Stomach (tissue), 9 donors: ENCODE measurements around the gene UBA7. TPM values are rescaled to one million over a fixed set of nuclear protein-coding genes. Genes with fewer than 3 reads are reported as not detected.

Experiments
- DNase-seq, 2 donors: peaks; one replicate each; pipeline versions ENCODE4 v3.0.0 to v3.0.0-alpha.2; 2013 to 2019
- H3K27ac ChIP-seq, 5 donors: fragments of 200-600 bp in 4 of 5; sonication (generic) in 4 of 5; one replicate each; pipeline ENCODE4 v1.5.1; 2013 to 2019; ENCODE audit warnings: mild to moderate bottlenecking in 1 of 5, moderate library complexity in 1 of 5
- H3K27me3 ChIP-seq, 3 donors: fragments of 200-600 bp; sonication (generic); one replicate each; pipeline ENCODE4 v1.5.1; 2017 to 2019; ENCODE audit warnings: mixed run types in 1 of 3
- H3K36me3 ChIP-seq, 4 donors: fragments of 200-600 bp; sonication (generic); 1 replicate in 3 of 4; 2 replicates in 1 of 4; pipeline ENCODE4 v1.5.1; 2016 to 2019
- H3K4me1 ChIP-seq, 4 donors: fragments of 200-600 bp; sonication (generic); one replicate each; pipeline ENCODE4 v1.5.1; 2016 to 2019
- H3K4me3 ChIP-seq, 4 donors: fragments of 200-600 bp; sonication (generic) in 3 of 4; one replicate each; pipeline ENCODE4 v1.5.1; 2016 to 2019; ENCODE audit warnings: mild to moderate bottlenecking in 1 of 4
- H3K9me3 ChIP-seq, 4 donors: fragments of 200-600 bp; sonication (generic); one replicate each; pipeline ENCODE4 v1.5.1; 2016 to 2019
- EP300 ChIP-seq: sonication (generic); formaldehyde crosslinking; IDR thresholded peaks from one replicate; pipeline ENCODE4 v1.6.1; 2017; ENCODE audit warnings: antibody characterized with exemption
- POLR2A ChIP-seq, 4 donors: fragments of 450-650 bp; IDR thresholded peaks; one replicate each; pipeline ENCODE4 v1.6.1; 2016; ENCODE audit warnings: antibody characterized with exemption in 4 of 4, control low read depth in 2 of 4, mild to moderate bottlenecking in 1 of 4, moderate library complexity in 1 of 4
- POLR2AphosphoS5 ChIP-seq, 3 donors: sonication (generic); formaldehyde crosslinking; IDR thresholded peaks; one replicate each; pipeline ENCODE4 v1.6.1; 2016; ENCODE audit warnings: antibody characterized with exemption in 3 of 3
- WGBS, 5 donors: extraction: QIAGEN DNeasy Blood & Tissue Kit in 3 of 5; methylation state at CpG; one replicate each; pipeline versions ENCODE4 v1.1.5 to v1.1.7; 2013 to 2018; 5-methylcytosine and 5-hydroxymethylcytosine counted together
- intact Hi-C: fragments of 100-400 bp; cut with DNase I; formaldehyde crosslinking; loops from one replicate; pipeline ENCODE4 v1.15.1; 2023; ENCODE audit warnings: low total_unique reads
- polyA plus RNA-seq, 3 donors: library from polyadenylated mRNA; stranded (reverse); fragments of 200-250 nt; gene quantifications; one replicate each; pipeline ENCODE4 v1.2.3, GENCODE V29; 2013
- total RNA-seq, 5 donors: library from RNA; depleted of rRNA; stranded (reverse); fragments of >200 nt; gene quantifications; one replicate each; pipeline versions ENCODE4 v1.1.0 to v1.2.3, GENCODE V29; 2014 to 2016
- TF ChIP-seq, protein P1 (sequence below), 7 experiments: fragments of 450-650 bp in 4 of 7; fragments of 200-600 bp in 3 of 7; sonication (generic) in 3 of 7; IDR thresholded peaks; one replicate each; pipeline ENCODE4 v1.5.1; 2016 to 2019; ENCODE audit warnings: antibody characterized with exemption in 7 of 7, control low read depth in 2 of 7, mild to moderate bottlenecking in 1 of 7
- donor health status: healthy with polysubstance abuse.
- donor health status: Bipolar disorder and iron deficiency.
- donor health status: healthy.

Gene UBA7
- total and polyA plus RNA-seq, 8 donors = 27.2 to 250 (median 59.9) TPM

DNA sequence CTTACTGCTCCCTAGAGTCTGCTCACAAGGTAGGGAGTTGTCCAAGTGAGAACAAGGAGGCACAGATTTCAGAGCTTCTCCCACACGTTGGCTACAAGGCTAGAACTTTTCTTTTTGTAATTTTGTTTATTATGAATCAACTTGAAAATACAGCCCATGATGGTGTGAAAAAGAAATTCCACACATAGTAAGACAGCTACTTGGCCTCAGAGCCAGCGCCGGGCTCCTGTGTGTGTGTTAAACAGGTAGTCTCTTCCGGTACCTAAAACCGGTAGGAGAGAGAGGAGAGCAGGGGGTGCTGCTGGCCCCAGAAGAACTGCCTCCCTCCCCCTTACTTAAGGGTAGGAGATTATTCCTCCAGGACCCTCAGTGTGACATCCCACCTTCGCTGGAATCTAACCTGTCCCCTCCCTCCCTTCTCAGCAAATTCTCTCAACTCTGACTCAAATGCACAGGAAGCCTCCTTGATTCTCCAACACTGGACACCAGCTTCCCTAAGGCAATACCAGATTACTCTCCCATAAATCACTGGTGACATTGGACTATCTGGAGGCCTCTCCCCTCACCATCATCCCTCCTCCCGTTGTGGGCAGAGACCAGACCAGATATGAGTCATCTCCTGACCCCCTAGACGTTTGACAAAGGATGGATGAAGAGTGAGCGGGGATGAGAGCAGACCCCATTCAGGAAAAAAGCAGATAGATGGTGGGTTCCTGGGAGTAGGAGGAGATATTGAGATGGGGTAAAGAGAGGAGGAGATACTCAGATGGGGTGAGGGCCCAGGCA is 22.9 kb downstream of the UBA7 start:
- peaks cover 7 to 10% (median 9%) of the 10 kb centered on the region in 4 donors for H3K4me1 ChIP-seq
- H3K27me3 ChIP-seq = no peaks in the 10 kb centered on the region
- no peak overlapping the region for H3K27ac ChIP-seq
- no peak overlapping the region for H3K4me3 ChIP-seq
- WGBS, 5 donors = 58 to 73% (median 69%) methylated on average over 9 of the region's 9 CpGs
- TF ChIP-seq POLR2A (IDR thresholded peaks at IDR 0.05) = no peak
- no peak for TF ChIP-seq EP300
- TF ChIP-seq POLR2AphosphoS5 (IDR thresholded peaks at IDR 0.05) = no peak
- TF ChIP-seq, protein P1, sequence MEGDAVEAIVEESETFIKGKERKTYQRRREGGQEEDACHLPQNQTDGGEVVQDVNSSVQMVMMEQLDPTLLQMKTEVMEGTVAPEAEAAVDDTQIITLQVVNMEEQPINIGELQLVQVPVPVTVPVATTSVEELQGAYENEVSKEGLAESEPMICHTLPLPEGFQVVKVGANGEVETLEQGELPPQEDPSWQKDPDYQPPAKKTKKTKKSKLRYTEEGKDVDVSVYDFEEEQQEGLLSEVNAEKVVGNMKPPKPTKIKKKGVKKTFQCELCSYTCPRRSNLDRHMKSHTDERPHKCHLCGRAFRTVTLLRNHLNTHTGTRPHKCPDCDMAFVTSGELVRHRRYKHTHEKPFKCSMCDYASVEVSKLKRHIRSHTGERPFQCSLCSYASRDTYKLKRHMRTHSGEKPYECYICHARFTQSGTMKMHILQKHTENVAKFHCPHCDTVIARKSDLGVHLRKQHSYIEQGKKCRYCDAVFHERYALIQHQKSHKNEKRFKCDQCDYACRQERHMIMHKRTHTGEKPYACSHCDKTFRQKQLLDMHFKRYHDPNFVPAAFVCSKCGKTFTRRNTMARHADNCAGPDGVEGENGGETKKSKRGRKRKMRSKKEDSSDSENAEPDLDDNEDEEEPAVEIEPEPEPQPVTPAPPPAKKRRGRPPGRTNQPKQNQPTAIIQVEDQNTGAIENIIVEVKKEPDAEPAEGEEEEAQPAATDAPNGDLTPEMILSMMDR (IDR thresholded peaks at IDR 0.05) = no peak
- no peaks in the 10 kb centered on the region for H3K9me3 ChIP-seq
- intact Hi-C loops = no loop called here
- H3K36me3 ChIP-seq = no peaks in the 10 kb centered on the region
- DNase-seq = no peak

DNA sequence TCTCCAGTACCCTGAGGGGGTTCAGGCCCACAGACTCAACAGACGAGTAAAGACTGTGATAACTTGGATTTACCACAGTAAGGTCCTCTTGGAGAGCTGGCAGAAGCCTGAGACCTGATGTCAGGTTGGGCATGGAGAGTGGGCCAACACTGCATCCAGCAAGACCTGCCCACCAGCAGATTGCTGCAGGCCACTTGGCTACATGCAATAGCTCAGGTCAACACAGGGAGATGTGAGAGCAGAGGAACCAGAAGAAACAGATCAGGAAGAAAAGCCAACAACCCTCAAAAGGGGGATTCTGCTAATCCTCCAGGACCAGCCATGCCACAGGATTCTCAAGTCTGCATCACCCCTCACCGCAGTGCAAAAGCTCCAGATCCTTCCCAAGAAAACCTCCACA is 25.7 kb downstream of the UBA7 start:
- no peak for DNase-seq
- Histone ChIP-seq H3K27ac (no peak overlapping the region), H3K27me3 (no peaks in the 10 kb centered on the region), H3K4me3 (no peak overlapping the region), H3K9me3 (no peaks in the 10 kb centered on the region), H3K36me3 (peaks cover 0 to 18% (median 13%) of the 10 kb centered on the region in 4 donors), H3K4me1 (peaks cover 24 to 35% (median 34%) of the 10 kb centered on the region in 4 donors)
- TF ChIP-seq EP300 = no peak
- TF ChIP-seq, protein P1 (IDR thresholded peaks at IDR 0.05) = no peak
- TF ChIP-seq POLR2A (IDR thresholded peaks at IDR 0.05) = no peak
- no peak for TF ChIP-seq POLR2AphosphoS5 (IDR thresholded peaks at IDR 0.05)
- intact Hi-C loops = no loop called here
- 86 to 97% (median 95%) methylated on average over 2 of the region's 2 CpGs for WGBS, 5 donors

- H3K4me1 ChIP-seq = peaks cover 24 to 40% (median 36%) of the 10 kb centered on the region in 4 donors
- DNase-seq = no peak
- no peaks in the 10 kb centered on the region for H3K9me3 ChIP-seq
- H3K4me3 ChIP-seq = peak overlapping the region in 1 of 4 donors; percentile 98
- peak overlapping the region in 3 of 5 donors; percentile 94 to 99 (median 96) for H3K27ac ChIP-seq
- 82 to 90% (median 85%) methylated on average over 5 of the region's 5 CpGs for WGBS, 5 donors
- peaks cover 0 to 19% (median 13%) of the 10 kb centered on the region in 4 donors for H3K36me3 ChIP-seq
- intact Hi-C loops = no loop called here
- H3K27me3 ChIP-seq = no peaks in the 10 kb centered on the region
- TF ChIP-seq POLR2A (IDR thresholded peaks at IDR 0.05) (no peak), POLR2AphosphoS5 (IDR thresholded peaks at IDR 0.05) (no peak), EP300 (no peak)
- TF ChIP-seq, protein P1 (IDR thresholded peaks at IDR 0.05) = no peak
Observed at GRCh38 chr3:49787536-49787935, 26.2 kb downstream of the UBA7 start.

DNA sequence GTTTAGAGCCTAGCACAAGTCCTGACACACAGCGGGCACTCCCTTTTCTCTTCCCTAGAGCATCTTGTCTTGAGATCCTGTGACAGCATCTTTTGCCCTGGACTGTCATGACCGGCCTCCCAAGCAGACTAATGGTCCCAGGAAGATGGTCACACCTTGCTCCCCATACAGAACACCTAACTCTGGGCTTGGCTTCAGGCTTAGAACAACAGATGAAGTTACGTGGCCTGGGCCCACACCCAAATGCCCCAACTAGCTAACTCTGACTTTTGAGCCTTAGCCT is 26.6 kb downstream of the UBA7 start:
- Histone ChIP-seq H3K4me1 (peaks cover 24 to 44% (median 40%) of the 10 kb centered on the region in 4 donors), H3K36me3 (peaks cover 0 to 24% (median 17%) of the 10 kb centered on the region in 4 donors), H3K27me3 (no peaks in the 10 kb centered on the region), H3K9me3 (no peaks in the 10 kb centered on the region), H3K27ac (peak overlapping the region; percentile 86 to 99 (median 94)), H3K4me3 (peak overlapping the region; percentile 79 to 98 (median 92))
- no peak for DNase-seq
- no peak for TF ChIP-seq POLR2A (IDR thresholded peaks at IDR 0.05)
- WGBS, 5 donors = 60 to 80% (median 74%) methylated on average over 3 of the region's 3 CpGs
- intact Hi-C loops = no loop called here
